HG03280 (cell line): ENCODE measurements around the gene UBA3.

Experiments used
- ATAC-seq: cut with Tn5 transposase; IDR thresholded peaks from one replicate; pipeline ENCODE4 v1.9.1; 2021; ENCODE audit warnings: mild to moderate bottlenecking, moderate library complexity; ENCODE audit not compliant: unreplicated experiment

UBA3 gene

DNA sequence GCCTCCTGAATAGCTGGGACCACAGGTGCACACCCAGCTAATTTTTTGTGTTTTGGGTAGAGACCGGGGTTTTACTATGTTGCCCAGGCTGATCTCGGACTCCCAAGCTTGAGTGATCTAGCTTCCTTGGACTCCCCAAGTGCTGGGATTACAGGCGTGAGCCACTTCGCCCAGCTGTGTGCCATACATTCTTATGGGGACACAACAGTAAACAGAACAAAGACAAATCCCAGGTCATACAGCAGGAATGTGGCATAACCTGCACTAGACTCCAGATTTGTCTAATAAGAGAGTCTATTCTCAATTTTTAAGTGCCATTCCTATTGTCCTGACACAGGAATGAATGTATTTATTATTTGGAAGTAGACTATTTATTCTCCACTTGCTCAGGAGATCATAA lies 22.2 kb upstream of the UBA3 start:
- ATAC-seq = no peak

DNA sequence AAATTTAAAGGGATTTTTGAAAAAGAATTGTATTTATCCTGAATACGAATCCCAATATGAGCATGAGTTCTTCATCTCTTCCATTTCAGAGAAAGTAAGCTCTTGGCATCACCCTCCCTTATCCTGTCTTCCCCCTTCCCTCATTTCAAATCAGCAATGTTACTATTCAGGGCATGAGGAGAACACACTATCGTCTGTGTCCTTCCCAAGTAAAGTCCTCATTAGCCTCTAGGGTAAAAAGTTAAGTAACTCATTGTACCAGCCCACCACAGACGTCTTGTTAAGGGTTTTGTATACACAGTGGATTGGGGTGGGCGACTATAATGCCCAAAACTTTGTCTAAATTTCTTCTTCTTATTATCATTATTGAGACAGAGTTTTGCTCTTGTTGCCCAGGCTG lies 19.4 kb upstream of the UBA3 start:
- no peak for ATAC-seq

DNA sequence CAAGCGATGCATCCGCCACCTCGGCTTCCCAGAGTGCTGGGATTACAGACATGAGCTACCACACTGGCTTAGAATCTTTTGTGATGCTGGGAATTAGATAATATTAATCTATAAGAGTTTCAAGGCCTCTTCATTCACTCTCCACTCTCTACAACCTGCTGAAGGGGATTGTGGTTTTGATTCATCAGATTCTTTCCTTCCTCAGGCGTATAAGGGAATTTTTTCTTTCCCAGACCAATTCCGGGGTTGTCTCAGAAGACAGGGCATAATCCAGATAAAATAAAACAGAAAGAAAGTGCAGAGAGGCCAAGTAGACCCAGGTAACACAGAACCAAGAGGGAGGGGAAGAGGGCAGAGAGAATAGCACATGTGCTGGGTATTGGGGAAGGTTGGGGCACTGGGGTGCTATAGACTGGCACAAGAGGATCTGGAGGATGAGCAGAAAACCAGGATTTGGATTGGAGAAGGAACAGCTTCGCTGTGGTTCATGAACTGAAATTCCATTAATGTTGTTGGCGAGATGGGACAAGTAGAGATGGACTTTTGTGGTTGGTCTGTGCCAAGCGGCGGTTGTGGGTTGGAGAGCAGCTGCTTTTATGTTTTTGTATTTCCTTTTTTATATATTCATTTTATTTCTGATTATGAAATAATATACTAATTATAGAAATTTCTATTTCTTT lies 17.4 kb upstream of the UBA3 start:
- no peak for ATAC-seq

DNA sequence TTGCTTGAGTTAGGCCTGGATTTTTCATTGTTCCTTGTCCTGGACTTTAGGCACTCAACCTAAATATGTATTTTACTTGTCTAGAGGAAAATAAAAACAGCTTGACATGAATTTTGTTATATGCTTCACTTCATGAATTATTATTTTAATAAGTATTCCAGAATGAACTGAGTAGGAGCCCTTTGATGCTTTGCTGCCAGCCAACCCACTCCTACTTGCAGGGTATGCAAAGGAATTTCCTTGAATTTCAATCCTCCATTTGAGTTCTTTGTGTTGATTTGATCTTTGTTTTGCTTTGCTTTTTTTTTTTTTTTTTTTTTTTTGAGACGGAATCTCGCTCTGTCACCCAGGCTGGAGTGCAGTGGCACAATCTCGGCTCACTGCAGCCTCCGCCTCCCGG lies 16.1 kb upstream of the UBA3 start:
- ATAC-seq = no peak

DNA sequence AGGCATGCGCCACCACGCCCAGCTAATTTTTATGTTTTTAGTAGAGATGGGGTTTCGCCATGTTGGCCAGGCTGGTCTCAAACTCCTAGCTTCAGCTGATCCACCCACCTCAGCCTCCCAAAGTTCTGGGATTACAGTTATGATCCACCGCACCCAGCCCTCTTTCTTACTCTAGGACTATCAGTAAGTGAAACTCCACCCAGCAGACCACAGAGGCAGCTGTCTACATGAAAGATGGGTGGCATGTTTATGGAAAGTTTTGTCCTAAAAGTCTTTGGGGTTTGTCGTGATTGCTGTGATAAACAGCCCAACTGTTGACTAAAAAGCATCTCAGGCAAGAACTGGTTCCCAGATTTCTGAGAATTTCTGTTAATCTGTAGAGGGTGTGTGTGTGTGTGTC lies 15.5 kb upstream of the UBA3 start:
- ATAC-seq = no peak

DNA sequence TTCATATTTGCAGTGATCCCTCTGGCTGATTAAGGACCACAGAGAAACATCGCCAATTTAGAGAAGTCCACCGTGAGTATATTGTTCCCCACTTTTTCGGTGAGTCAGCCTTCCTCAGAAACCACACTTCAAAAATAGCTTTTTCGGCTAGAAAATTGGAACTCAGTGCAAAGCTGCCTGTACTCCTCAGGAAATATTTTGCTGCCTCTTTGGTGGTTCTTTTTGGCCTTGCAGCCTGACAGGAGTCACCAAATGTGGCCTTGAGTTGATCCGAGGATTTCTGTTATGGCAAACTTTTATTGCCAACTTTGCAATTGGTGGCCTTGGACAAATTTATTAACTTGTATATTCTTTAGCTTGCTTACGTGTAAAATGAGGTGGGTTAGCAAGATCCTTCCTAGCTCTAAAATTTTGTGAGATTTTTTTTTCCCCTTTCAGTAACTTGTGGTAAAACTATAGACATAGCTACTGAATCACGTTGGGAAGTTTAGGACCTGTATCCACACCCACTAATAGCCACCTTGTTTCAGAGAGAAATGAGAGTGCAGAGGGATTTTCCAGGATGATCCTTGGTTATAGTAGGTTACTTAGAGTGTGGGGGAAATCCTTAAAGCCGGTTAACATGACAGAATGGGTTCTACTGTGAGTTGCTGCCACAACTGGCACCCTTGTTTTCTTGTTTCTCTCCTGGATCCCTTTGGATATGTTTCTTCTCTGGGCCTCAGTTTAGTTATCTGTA lies 14.5 kb upstream of the UBA3 start:
- ATAC-seq = no peak

DNA sequence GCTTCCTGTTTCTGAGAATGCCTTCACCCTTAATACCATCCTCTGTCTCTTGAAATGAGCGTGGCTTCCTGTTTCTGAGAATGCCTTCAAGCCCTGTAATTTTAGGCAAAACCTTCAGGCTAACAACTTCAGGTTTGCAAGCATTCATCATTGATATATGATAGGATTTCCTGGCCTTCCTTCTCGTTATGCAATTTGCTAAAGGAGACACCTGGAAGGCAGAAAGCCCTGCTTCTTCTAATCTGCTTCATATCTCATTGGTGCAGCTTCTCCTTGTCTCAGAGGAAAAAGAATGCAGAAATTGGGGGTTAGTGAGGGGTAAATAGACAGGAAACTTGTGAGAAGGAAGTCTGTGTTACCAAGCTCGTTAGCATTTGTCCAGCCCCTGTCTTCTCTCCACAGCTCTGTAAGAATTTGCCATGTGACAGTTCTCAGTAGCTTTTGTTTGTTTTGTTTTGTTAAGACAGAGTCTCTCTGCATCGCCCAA lies 11.9 kb upstream of the UBA3 start:
- ATAC-seq = peak; percentile 67

DNA sequence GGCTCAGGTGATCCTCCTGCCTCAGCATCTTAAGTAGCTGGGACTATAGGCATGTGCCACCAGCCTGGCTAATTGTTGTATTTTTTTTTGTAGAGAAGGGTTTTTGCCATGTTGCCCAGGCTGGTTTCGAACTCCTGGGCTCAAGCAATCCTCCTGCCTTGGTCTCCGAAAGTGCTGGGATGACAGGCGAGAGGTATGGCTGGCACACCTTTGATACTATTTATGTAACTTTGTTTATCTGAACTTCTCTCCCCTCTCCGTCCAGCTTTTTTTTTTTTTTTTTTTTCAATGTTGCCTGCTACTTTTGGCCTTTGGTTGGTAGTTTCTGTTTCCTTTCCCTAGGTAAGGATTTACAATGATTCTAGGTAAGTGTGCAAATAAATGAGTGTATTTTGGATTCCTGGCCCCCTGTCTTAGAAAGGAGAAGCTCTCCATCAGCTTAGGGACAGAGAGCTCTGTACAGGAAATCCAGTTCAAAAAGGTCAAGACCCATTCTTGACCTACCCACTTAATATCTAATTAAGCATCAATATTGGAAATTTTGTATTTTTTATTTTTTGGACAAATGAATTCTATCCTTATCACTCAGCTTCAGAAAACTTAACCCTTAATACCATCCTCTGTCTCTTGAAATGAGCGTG lies 11.3 kb upstream of the UBA3 start:
- no peak for ATAC-seq

DNA sequence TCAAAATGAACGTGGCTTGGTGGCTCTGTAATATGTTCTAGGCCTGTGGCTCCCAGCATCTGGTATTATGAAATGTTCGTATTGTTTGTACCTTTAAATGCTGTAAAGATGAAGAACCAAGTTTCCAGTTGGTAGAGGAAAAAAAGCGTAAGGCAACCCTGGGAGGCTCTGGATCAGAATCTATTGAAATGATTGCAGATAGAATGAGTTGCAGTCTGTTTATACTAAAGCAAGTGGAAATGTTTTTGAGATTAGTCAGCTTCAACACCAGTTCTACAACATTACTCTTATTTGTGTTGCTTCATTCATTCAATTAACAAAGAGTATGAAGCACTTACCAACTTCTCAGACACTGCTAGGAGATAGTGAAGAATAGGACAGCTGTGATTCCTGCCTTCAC lies 9.9 kb upstream of the UBA3 start:
- no peak for ATAC-seq

DNA sequence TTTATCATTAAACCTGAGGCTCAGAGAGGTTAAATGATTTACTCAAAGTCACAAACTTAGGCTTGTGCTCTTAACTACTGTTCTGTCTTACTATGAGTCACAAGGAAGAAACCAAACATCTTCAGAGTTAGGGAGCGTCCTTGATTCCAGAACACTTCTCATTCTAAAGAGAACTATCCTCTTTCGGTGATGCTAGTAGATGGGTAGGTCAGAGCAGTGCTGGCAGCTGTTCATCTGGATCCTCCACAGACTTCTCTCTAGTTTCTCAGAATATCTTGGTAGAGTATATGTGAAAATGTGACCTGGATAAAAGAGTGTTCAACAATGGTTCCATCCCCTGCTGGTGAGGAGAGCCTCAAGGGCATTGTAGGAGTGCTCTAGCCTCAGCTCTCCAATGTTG lies 7.9 kb upstream of the UBA3 start:
- no peak for ATAC-seq

DNA sequence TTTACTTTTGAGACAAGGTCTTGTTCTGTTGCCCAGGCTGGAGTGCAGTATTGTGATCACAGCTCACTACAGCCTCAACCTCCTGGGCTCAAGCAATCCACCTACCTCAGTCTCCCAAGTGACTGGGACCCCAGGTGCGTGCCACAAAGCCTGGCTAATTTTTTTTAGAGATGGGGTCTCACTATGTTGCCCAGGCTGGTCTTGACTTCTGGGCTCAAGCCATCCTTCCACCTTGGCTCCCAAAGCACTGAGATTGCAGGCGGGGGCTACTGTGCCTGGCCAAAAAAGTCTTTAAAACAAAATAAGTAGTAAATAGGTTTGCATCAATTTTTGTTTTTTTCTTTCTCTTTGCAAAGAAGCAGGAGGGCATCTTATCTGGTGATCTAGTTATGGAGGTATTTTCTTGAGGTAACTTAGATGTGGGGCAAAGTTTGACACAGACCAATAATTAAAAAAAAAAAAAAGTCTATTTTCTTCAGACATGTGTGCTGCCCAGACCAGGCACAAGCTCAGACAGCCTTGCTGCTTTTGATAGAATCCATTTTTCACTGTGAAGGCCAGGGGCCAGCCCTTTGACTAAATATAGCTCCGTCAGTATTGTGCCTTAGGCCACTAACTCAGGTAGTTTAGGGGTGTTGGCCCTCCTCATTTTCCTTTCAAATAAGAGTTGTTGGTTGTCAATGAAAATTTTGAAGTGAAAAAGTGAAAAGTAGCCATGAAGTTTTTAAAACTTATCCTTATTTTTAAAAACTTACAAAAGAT lies 7.0 kb upstream of the UBA3 start:
- no peak for ATAC-seq

DNA sequence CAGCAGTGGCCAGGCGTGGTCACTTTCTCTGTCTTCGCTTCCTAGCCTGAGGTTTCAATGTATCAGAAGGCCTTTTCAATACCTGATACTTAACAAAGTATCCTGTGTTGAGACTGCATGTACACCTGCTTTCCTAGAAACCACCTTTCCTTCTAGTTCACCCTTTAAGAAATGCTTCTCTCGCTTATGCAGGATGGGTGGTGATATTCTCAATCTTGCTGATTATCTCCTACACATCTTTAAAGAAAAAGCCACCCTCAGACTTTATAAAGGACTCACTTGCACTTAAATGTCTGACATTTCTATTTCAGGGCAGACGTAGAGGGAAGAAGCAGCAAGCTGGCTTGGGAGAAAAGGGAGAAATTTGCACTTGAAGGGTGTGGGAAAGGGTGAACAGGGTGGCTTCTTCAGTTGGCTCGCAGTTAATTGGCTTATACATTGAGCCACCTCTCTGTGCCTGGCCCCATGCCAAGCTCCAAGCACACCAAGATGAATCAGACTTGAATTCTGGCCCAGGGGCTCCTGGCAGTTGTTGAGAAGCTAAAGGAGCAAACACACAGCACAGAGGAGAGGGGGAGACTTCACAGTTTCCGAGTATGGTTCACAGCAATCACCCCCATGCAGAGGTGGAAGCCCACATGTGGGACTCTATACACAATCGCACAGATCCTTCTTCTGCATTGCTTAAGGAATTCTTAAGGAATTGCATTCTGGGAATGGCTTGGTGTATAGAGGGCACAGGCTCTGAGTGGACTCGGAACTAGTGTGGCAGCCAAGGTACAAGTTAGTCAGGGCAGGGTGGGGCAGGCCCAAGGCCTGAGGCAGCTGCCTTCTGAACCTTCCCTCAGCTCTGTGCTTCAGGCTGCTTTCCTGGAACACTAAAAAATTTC lies 5.9 kb upstream of the UBA3 start:
- ATAC-seq = no peak

DNA sequence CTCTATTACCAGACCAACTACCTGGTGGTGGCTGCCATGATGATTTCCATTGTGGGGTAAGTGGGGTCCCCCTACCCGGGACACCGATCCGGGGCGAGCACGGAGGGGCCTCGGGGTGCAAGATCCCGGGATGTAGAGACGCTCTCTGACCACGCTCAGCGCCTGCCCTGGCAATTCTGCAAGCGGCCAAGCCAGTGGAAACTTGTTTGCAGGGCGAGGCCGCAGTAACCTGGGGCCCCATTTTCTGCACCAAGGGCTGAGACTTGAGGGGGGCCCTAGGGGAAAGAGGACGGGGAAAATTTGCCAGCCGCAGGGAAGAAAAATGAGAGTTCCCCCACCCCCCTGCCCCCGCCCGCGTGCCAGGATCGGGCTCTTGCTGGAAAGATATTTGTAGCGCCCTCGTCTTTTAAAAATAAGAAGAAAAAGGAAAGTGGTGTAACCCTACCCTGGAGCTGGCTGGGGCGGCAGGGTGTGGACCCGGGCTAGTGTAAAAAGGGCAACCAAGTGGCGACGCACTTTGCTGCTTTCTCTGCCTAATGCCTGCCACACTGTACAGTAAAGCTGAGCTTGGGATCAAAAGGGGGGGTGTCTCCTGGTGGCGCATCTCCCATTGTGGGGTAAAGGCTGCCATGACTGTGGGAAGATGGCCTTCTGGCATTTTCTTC lies 5.1 kb upstream of the UBA3 start:
- no peak for ATAC-seq

DNA sequence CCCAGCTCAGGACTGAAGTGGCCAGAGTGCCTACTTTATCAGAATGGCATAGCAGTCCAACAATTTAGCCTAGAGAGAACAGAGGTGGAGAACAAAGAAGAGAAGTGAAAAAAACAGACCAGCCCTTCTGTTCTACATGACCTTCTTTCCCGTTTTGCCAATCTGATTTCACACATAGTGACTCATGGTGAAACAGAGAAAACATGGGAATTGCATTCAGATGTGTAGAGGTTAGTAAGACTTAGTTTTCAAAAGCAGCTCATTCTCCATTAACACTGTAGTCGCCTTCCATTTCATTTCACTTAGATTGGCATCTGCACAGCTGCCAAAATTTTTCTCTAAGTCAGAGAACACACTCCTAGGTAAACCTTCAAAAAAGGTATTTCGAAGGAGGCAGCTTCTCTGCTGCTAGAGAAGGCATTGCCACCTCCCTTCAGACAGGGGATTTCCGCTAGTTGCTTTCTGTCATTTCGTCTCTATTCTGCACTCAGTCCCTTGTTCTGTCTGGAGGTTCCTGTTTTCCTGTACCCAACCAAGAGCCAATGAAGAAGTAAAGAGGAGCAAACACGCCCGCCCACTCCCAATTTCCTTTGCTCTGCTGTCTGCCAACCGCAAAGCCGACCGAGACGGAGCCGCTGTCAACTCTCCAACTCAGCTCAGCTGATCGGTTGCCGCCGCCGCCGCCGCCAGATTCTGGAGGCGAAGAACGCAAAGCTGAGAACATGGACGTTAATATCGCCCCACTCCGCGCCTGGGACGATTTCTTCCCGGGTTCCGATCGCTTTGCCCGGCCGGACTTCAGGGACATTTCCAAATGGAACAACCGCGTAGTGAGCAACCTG lies 4.4 kb upstream of the UBA3 start, which contains the start of gene ARL6IP5:
Gene ARL6IP5, plus strand, starts transcription at position 612 of the 842 bp plus-strand sequence. Its CDS starts 111 bp downstream, at position 723.
- ATAC-seq = peak; percentile 56

DNA sequence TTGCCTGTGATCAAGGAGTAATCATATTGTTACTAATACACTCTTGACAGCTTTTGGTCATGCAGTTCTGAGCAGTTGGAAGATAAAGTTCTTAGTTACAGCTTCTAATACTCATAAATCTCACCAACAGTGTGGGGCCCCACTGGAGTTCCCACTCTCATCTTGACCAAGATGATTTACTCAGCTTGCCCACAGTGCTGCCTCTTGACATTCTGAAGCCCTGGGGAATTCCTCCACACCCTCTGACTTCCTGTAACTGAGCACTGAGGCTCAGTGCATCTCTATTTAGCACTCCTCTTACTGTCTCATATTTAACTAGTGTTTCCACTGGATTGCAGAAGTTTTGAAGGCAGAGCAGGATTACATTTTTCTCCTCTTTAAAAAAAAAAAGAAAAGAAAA lies 2.6 kb upstream of the UBA3 start:
- ATAC-seq = peak; percentile 43

DNA sequence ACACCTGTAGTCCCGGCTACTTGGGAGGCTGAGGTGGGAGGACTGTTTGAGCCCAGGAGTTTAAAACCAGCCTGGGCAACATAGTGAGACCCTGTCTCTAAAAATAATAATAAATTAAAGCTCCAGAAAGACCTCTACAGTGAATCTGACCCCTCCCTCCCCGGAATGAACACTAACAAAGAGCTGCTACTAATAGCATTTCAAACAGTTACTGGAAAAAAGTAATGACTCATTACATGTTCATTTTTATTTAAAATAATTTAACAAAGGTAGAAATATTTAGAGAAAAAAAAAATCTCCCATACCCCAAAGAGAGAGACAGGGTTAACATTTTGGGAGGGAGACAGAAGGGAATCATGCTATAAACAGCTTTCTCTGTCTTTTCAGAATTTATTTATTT lies 2.2 kb upstream of the UBA3 start:
- ATAC-seq = no peak

DNA sequence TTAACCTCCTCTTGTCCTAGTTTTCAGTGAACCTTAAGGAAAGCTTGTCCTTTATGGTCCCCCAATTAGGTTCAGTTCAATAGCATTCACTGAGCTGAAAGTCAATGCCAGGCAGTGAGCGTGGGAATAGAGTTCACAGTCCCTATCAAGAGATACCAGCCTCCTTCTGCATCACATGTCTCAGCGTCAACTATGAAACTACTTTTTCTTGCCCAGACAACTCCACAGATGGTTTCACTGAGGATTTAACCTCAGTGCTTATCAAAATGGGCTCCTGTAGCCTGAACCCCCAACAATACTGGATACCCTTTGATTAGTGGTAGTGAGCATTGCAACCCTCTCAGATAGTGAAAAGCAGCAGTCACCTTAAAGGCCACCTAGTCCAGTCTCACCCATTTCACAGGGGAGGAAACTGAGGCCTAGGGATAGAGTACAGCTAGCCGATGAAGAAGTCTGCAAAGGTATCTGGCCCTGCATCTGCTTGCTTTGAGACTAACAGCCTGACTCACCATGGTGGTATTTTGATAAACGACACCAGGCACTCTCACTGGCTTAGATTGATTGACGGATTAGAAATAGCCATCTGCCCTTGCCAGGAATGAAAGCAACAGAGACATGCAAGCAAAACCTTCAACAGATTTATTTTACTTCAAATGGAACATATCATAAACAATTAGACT lies 1.6 kb upstream of the UBA3 start:
- ATAC-seq = no peak
